Measurements from ENCODE around the gene SMAD7.

GRCh38 chr18:48904091-48904490 is 46.7 kb downstream of the SMAD7 start:
- TF ChIP-seq CTCF (IDR thresholded peaks at IDR 0.05) (no peak), POLR2A (IDR thresholded peaks at IDR 0.05) (no peak)
